ENCODE results near the gene PLCB1.

PLCB1 gene

DNA sequence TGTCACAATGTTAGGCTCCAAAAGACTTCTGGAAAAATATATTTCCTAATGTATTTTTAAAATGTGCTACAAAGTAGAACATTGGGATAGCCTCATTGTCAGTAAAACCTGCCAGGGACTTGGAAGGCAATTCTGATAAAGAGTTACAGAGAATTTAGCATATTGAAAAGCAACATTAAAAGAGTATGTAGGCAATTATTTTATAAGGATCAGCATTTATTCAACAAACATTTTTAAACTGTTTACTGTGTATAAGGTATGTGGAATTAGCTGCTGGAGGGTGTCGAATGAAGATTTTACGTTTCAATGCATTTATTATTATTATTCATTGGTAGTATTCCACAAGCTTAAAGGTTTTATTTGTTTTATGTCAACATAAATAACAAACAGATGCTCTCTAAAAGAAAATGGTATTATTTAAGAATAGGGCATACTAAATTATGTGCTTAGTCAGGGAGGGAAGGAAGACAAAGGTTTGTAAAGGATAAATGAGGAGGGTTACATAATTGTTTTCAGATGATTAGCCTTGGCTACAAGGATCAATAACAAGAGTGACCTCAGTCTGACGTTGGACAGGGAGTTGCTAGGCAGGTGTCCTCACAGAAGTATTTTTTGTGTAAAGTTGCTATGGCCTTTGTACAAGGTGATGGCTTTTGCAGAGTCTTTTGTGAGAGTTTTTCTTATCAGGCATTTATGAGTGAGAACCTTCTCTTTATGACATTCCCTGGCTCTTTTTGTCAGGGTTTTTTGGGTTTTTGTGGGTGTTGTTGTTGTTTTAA, 623.5 kb downstream of the PLCB1 start:
- no peaks in the 10 kb centered on the region for H3F3A ChIP-seq (ENCODE audit: low read depth)
- H3K4me2 ChIP-seq (ENCODE audit: low read depth, low read length, poor library complexity, severe bottlenecking) = no peak overlapping the region
- TF ChIP-seq, protein P1, sequence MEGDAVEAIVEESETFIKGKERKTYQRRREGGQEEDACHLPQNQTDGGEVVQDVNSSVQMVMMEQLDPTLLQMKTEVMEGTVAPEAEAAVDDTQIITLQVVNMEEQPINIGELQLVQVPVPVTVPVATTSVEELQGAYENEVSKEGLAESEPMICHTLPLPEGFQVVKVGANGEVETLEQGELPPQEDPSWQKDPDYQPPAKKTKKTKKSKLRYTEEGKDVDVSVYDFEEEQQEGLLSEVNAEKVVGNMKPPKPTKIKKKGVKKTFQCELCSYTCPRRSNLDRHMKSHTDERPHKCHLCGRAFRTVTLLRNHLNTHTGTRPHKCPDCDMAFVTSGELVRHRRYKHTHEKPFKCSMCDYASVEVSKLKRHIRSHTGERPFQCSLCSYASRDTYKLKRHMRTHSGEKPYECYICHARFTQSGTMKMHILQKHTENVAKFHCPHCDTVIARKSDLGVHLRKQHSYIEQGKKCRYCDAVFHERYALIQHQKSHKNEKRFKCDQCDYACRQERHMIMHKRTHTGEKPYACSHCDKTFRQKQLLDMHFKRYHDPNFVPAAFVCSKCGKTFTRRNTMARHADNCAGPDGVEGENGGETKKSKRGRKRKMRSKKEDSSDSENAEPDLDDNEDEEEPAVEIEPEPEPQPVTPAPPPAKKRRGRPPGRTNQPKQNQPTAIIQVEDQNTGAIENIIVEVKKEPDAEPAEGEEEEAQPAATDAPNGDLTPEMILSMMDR (conservative IDR thresholded peaks at IDR 0.05; ENCODE audit: low read length) = no peak
- TF ChIP-seq EZH2phosphoT487 (IDR thresholded peaks at IDR 0.05; ENCODE audit: borderline replicate concordance) = no peak

DNA sequence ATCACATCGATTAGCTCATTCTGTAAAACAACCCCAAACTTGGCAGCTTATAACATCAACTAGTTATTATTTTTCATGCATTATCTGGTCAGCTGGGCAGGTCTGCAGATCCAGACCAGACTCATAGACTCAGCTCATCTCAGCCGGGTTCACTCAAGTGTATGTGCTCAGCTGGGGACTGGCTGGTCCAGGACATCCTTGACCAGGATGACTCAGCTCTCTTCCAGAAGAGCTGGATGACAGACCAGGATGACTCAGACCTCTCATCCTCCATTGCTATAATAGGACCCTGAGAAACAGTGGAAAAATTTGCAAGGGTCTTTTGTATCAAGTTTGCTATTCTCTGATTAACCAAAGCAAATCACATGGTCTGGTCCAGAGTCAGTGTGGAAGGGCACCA, 624.3 kb downstream of the PLCB1 start:
- no peaks in the 10 kb centered on the region for H3K9me3 ChIP-seq (ENCODE audit: insufficient read depth, low read depth, low read length)
- H3K9me2 ChIP-seq (replicated peaks; ENCODE audit: low read depth, low read length) = no peaks in the 10 kb centered on the region
- no peak overlapping the region for H3K4me3 ChIP-seq (ENCODE audit: low read length, poor library complexity, severe bottlenecking)
- H3K4me2 ChIP-seq (ENCODE audit: low read depth, low read length, poor library complexity, severe bottlenecking) = no peak overlapping the region
- no peaks in the 10 kb centered on the region for H3K4me1 ChIP-seq (ENCODE audit: insufficient read depth, low read length, poor library complexity, severe bottlenecking)
- H3K27me3 ChIP-seq (ENCODE audit: insufficient read depth, low read length, poor library complexity, severe bottlenecking) = no peaks in the 10 kb centered on the region
- no peak for TF ChIP-seq EZH2phosphoT487 (IDR thresholded peaks at IDR 0.05; ENCODE audit: borderline replicate concordance)
- TF ChIP-seq, protein P1 (conservative IDR thresholded peaks at IDR 0.05; ENCODE audit: low read length) = no peak
- H4K20me1 ChIP-seq (ENCODE audit: insufficient read depth, low read length, poor library complexity, severe bottlenecking) = no peaks in the 10 kb centered on the region
- H3K9ac ChIP-seq (ENCODE audit: low read depth, low read length, poor library complexity, severe bottlenecking) = no peak overlapping the region
- H3K36me3 ChIP-seq (ENCODE audit: insufficient read depth, low read length) = peaks cover 9% of the 10 kb centered on the region; the same call in 1 of the 2 replicates
- no peak overlapping the region for H2AFZ ChIP-seq (ENCODE audit: low read length)
- H3K79me2 ChIP-seq (ENCODE audit: insufficient read depth, low read length) = no peaks in the 10 kb centered on the region
- H3F3A ChIP-seq (ENCODE audit: low read depth) = no peaks in the 10 kb centered on the region

More for the DNA sequence above, 623.5 kb downstream of the PLCB1 start:
- H2AFZ ChIP-seq (ENCODE audit: low read length) = no peak overlapping the region
- H3K4me3 ChIP-seq (ENCODE audit: low read length, poor library complexity, severe bottlenecking) = no peak overlapping the region
- H3K79me2 ChIP-seq (ENCODE audit: insufficient read depth, low read length) = no peaks in the 10 kb centered on the region
- no peaks in the 10 kb centered on the region for H3K27me3 ChIP-seq (ENCODE audit: insufficient read depth, low read length, poor library complexity, severe bottlenecking)
- H3K4me1 ChIP-seq (ENCODE audit: insufficient read depth, low read length, poor library complexity, severe bottlenecking) = no peaks in the 10 kb centered on the region
- no peak overlapping the region for H3K9ac ChIP-seq (ENCODE audit: low read depth, low read length, poor library complexity, severe bottlenecking)
- H3K36me3 ChIP-seq (ENCODE audit: insufficient read depth, low read length) = peaks cover 1% of the 10 kb centered on the region; the same call in 1 of the 2 replicates
- H4K20me1 ChIP-seq (ENCODE audit: insufficient read depth, low read length, poor library complexity, severe bottlenecking) = no peaks in the 10 kb centered on the region
- no peaks in the 10 kb centered on the region for H3K9me3 ChIP-seq (ENCODE audit: insufficient read depth, low read depth, low read length)
- no peaks in the 10 kb centered on the region for H3K9me2 ChIP-seq (replicated peaks; ENCODE audit: low read depth, low read length)

DNA sequence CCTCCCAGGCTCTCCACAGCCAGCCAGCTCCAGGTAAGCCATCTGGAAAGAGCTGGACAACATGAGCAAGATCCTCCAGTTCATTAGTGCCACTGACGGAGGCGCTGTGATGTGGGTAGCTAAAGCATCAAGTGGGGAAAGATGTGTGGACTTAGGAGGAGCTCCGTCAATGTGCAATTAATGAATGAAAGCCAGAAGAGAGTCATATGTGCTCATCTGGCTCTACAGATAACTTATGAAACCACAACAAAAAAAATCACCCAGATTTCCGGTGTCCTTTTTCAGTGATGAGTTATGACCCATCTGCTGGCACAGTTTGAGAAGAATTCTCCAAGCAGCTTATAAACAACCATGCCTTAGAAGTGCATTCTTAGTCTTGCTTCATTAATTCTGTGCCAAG, 625.1 kb downstream of the PLCB1 start:
- Histone ChIP-seq H4K20me1 (ENCODE audit: insufficient read depth, low read length, poor library complexity, severe bottlenecking) (no peaks in the 10 kb centered on the region), H3K79me2 (ENCODE audit: insufficient read depth, low read length) (no peaks in the 10 kb centered on the region), H3K9me2 (replicated peaks; ENCODE audit: low read depth, low read length) (no peaks in the 10 kb centered on the region), H3K27me3 (ENCODE audit: insufficient read depth, low read length, poor library complexity, severe bottlenecking) (no peaks in the 10 kb centered on the region), H3K4me1 (ENCODE audit: insufficient read depth, low read length, poor library complexity, severe bottlenecking) (no peaks in the 10 kb centered on the region), H3K9me3 (ENCODE audit: insufficient read depth, low read depth, low read length) (no peaks in the 10 kb centered on the region), H3K4me3 (ENCODE audit: low read length, poor library complexity, severe bottlenecking) (no peak overlapping the region), H3K36me3 (ENCODE audit: insufficient read depth, low read length) (peaks cover 9% of the 10 kb centered on the region; the same call in 1 of the 2 replicates), H3K4me2 (ENCODE audit: low read depth, low read length, poor library complexity, severe bottlenecking) (no peak overlapping the region), H2AFZ (ENCODE audit: low read length) (no peak overlapping the region), H3K9ac (ENCODE audit: low read depth, low read length, poor library complexity, severe bottlenecking) (no peak overlapping the region), H3F3A (ENCODE audit: low read depth) (no peaks in the 10 kb centered on the region)
- TF ChIP-seq, protein P1 (conservative IDR thresholded peaks at IDR 0.05; ENCODE audit: low read length) = no peak; the same call in 1 of the 2 replicates
- no peak for TF ChIP-seq EZH2phosphoT487 (IDR thresholded peaks at IDR 0.05; ENCODE audit: borderline replicate concordance)
